Stimulated activated CD8-positive, alpha-beta memory T cell treated with anti-CD3 and anti-CD28 coated beads, Interleukin-15, amount 100 ng/mL, for 1 hour (primary cell): ENCODE data around the gene LGALS8.
"Not testable (repeated sequence)": the region's sequence is repeated elsewhere in the genome, so short reads cannot be mapped to it uniquely, and the experiment has no call there.

Experiments
- DNase-seq: peaks from one replicate; pipeline ENCODE4 v3.0.0-alpha.2; 2020; ENCODE audit warnings: low read depth

Gene LGALS8

GRCh38 chr1:236523704-236524141 lies at the start of gene LGALS8:
LGALS8 (plus strand) TSS chr1:236523982; CDS start chr1:236526071, 2,089 bp downstream.
- DNase-seq: peak; percentile 66

DNA sequence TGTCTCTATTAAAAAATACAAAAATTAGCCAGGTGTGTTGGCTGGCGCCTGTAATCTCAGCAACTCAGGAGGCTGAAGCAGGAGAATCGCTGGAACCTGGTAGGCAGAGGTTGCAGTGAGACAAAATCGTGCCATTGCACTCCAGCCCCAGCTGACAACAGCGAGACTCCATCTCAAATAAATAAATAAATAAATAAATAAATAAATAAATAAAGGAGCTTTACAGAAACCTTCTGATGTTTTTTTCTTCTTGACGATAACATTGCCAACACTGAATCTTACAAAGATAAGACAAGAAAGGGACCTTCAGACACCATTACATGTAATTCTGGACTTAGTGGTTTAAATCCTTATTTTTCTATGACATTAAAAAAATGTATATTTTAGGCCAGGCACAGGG lies 47.8 kb upstream of the LGALS8 start:
- DNase-seq: no peak

DNA sequence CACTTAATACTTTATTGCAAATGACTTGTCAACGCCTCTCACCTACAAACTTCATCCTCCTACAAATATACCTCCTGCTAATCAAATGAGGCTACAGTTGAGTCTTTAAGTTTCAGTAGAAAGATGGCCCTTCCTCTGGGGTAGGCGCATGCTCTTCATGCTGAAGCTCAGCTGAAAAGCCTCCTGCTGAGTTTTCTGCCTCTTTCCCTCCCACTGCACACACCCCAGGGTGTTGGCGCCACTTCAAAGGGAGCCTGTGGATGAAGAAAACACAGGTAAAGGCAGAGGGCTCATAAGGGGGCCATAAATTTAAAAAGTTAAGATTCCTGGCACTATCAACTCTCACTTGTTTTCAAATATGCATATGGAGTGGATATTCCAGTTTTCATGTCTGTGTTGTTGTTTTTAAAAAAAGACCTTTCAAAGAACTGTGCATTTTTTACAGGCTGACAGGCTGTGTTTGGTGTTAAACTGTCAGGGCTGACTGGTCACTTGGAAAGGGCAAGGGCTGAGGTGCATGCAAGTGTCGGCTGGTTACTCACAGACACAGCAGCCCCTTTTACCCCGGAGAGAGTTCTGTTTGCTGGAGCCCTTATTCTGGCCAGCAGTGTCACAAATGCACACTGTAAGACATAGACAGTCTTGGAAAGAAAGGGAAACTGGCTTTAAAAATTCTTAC lies 42.9 kb upstream of the LGALS8 start:
- DNase-seq: no peak

DNA sequence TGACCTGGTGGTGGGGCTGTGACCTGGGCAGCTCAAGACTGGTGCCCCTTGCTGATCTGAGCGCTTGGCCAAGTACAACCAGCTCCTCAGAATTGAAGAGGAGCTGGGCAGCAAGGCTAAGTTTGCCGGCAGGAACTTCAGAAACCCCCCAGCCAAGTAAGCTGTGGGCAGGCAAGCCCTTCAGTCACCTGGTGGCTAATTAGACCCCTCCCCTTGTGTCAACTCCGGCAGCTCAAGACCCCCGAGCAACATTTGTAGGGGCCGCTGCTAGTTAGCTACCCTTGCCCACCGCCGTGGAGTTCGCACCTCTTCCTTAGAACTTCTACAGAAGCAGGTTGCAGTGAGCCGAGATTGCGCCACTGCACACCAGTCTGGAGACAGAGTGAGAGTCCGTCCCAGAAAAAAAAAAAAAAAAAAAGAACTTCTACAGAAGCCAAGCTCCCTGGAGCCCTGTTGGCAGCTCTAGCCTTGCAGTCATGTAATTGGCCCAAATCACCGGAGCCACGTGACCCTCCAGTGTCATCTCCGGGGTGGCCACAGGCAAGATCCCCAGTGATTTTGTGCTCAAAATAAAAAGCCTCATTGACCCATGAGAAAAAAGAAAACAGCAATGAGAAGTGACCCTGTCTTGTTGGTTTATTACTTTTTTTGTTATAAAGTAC lies 39.3 kb upstream of the LGALS8 start:
- DNase-seq: no peak

DNA sequence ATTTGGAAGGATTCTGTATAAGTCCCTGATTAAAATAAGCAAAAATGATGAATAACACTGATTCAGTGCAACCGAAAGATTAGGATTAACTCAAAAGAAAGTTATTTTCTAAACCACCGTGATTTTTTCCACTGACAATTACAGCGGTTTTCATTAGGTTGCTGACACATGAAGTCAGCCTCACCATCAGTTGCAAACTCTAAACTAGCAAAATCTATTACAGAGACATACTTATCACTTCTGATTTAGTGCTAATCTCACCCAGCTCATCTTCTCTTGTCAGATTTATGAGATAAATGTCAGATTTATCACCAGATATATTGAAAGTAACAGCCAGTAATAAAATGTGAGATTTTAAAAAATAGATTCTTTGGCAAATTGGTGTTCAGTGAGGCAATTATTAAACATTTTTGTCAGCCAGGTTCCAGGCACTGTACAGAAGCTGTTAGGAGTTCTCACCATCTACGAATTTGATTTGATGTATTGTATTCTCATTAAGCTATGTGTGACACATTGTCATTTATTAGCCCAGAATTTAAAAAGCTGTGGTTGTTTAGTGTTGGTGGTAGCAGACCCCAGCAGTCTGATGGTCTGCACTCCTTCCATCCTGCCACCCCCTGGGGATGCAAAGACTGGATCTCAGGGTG lies 37.3 kb upstream of the LGALS8 start:
- no peak for DNase-seq

GRCh38 chr1:236489161-236489560 lies 34.6 kb upstream of the LGALS8 start:
- DNase-seq: not testable (repeated sequence)

DNA sequence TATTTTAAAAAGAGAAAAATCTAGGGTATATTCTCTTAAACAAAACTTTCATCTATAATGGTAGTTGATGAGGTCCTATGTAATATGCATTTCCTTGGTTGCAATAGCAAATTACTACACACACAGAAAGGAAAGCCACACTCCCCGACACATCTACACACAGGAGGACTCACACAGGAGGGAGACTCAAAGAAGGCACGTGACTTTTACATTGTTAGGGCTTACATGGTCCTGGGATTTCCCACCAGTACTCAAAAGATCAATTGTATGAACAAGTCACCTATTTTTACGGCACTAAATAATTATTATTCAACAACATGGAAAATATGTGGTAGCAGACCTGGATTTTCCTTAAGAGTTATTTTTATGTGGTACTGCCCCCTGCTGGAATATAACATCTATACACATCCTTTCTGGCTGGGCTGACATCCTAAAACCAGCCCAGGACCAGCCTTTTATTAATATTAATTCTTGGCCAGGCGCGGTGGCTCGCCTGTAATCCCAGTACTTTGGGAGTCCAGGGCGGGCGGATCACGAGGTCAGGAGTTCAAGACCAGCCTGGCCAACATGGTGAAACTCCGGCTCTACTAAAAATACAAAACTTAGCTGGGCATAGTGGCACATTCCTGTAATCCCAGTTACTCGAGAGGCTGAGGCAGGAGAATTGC lies 33.9 kb upstream of the LGALS8 start:
- no peak for DNase-seq

GRCh38 chr1:236491469-236492136 lies 32.2 kb upstream of the LGALS8 start:
- no peak for DNase-seq

- DNase-seq: no peak
These were observed 31.4 kb upstream of the LGALS8 start for GRCh38 chr1:236492378-236492777.

GRCh38 chr1:236494082-236494481 lies 29.7 kb upstream of the LGALS8 start:
- DNase-seq: no peak

DNA sequence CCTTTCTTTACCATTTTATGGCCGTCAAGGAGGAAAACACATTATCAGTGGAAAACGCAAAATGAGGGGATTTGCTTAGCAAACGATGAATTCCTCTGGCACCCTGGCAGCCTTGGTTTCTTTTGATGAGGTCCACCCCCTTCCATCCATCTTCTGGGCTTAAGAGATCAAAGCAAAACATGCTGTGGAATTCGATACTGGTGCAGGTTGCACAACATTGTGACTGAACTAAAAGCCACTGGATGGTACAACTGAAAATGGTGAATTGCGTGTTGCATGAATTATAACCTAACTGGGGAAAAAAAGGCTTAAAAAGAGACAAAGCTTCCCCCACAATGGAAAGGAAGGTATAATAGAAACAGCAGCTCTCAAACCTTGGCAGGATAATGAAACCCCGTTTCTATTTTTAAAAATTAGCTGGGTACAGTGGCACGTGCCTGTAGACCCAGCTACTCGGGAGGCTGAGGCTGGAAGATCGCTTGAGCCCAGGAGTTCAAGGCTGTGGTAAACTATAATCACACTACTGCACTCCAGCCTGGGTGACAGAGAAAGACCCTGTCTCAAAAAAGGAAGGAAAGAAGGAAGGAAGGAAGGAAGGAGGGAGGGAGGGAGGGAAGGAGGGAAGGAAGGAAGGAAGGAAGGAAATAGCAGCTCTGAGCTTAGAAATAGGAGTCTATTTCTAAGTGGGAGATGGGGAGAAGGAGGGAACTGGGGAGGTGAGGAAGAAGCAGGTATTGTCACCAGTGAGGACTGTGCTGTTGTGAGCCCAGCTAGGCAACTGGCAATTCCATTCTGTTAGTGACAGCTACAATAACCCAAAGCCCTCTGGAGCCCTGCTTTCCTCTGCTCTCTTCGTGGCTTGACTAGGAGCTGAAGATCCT lies 29.0 kb upstream of the LGALS8 start:
- no peak for DNase-seq

- DNase-seq: no peak
These were observed 28.2 kb upstream of the LGALS8 start for GRCh38 chr1:236495467-236496112.

- DNase-seq: no peak
These were observed 25.9 kb upstream of the LGALS8 start for GRCh38 chr1:236497908-236498307.

GRCh38 chr1:236501093-236501492 lies 22.7 kb upstream of the LGALS8 start:
- no peak for DNase-seq

DNA sequence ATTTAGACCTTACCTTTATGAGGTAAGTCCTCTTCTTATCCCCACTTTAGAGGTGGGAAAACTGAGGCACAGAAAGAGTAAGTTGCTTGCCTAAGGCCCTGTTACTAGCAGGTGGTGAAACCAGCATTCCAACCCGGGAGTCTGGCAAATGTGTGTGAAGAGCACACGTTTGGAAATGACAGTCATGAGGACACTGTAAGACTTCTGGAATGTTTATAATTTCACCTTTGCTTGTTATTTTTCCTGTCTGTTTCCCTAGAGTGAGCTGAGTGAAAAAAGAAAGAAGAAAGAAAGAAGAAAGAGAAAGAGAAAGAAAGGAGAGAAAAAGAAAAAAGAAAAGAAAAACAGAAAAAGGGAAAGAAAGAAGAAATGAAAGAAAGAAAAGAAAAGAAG lies 21.2 kb upstream of the LGALS8 start:
- no peak for DNase-seq

GRCh38 chr1:236502972-236503639 lies 20.7 kb upstream of the LGALS8 start:
- DNase-seq: no peak

DNA sequence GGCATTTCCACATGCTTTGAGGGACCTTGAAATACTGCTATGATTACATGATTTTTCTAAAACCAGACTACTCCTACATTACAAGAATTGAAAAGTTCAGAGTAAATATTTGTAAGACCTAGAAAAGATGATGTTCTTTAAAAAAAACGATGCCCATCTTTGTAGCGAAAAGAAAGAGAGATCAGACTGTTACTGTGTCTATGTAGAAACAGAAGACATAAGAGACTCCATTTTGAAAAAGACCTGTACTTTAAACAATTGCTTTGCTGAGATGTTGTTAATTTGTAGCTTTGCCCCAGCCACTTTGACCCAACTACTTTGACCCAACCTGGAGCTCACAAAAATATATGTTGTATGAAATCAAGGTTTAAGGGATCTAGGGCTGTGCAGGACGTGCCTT lies 19.4 kb upstream of the LGALS8 start:
- not testable (repeated sequence) for DNase-seq

GRCh38 chr1:236507022-236507700 lies 16.6 kb upstream of the LGALS8 start:
- no peak for DNase-seq

DNA sequence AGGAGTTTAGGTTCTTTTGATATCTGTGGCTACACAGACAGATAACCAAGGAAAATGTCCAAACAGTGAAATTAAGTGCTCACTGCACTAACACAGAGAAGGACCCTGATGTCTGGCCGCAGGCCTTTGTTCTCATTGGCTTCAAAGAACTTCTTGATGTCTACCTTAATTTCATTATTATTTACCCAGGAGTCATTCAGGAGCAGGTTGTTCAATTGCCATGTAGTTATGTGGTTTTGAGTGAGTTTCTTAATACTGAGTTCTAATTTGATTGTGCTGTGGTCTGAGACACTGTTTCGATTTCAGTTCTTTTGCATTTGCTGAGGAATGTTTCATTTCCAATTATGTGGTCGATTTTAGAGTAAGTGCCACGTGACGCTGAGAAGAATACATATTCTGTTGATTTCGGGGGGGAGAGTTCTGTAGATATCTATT lies 15.2 kb upstream of the LGALS8 start:
- DNase-seq: no peak
